ENCODE data around the gene GPC6. TPM values are rescaled to one million over a fixed set of nuclear protein-coding genes. Genes with fewer than 3 reads are reported as not detected.

Gene GPC6
- total RNA-seq, 2 experiments from 2014 or later = not detected

DNA sequence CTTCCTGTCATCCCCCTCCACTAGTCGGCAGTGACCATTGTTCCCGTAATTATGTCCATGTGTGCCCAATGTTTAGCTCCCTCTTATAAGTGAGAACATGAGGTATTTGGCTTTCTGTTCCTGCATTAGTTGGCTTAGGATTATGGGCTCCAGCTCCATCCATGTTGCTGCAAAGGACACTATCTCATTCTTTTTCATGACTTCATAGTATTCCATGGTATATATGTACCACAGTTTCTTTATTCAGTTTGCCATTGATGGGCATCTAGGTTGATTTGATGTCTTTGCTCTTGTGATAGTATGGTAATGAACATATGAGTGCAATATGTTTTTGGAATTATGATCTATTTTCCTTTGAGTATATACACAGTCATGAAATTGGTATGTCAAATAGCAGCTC lies 730.8 kb downstream of the GPC6 start:
- Histone ChIP-seq H3K9me2 (ENCODE audit: insufficient read depth, low read length) (no peaks in the 10 kb centered on the region), H3K4me2 (ENCODE audit: low read length) (no peak overlapping the region), H3K36me3 (ENCODE audit: insufficient read depth, low read length) (no peaks in the 10 kb centered on the region), H3K9me3 (ENCODE audit: low read length) (no peaks in the 10 kb centered on the region), H3K4me3 (ENCODE audit: low read depth, low read length, poor library complexity, severe bottlenecking) (no peak overlapping the region), H3K27ac (ENCODE audit: low read depth, low read length, poor library complexity, severe bottlenecking) (no peak overlapping the region), H3K4me1 (ENCODE audit: insufficient read depth, low read length, poor library complexity, severe bottlenecking) (no peaks in the 10 kb centered on the region), H2AFZ (ENCODE audit: low read length) (no peak overlapping the region), H3K79me2 (ENCODE audit: insufficient read depth, low read depth, low read length) (no peaks in the 10 kb centered on the region), H4K20me1 (ENCODE audit: insufficient read depth, low read length) (no peaks in the 10 kb centered on the region)
- no TSS peak for BruUV-seq (replicated peaks)
- ChIA-PET POLR2A (no interaction called here), CTCF (ENCODE audit: unreplicated experiment) (no interaction called here)
- intact Hi-C loops (cut with micrococcal nuclease; ENCODE audit: unreplicated experiment) = no loop called here
- DNase-seq (ENCODE audit: low spot score) = no peak
- TF ChIP-seq, protein P1, sequence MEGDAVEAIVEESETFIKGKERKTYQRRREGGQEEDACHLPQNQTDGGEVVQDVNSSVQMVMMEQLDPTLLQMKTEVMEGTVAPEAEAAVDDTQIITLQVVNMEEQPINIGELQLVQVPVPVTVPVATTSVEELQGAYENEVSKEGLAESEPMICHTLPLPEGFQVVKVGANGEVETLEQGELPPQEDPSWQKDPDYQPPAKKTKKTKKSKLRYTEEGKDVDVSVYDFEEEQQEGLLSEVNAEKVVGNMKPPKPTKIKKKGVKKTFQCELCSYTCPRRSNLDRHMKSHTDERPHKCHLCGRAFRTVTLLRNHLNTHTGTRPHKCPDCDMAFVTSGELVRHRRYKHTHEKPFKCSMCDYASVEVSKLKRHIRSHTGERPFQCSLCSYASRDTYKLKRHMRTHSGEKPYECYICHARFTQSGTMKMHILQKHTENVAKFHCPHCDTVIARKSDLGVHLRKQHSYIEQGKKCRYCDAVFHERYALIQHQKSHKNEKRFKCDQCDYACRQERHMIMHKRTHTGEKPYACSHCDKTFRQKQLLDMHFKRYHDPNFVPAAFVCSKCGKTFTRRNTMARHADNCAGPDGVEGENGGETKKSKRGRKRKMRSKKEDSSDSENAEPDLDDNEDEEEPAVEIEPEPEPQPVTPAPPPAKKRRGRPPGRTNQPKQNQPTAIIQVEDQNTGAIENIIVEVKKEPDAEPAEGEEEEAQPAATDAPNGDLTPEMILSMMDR (conservative IDR thresholded peaks at IDR 0.05; ENCODE audit: low read length) = no peak
- no peak for TF ChIP-seq EZH2phosphoT487 (IDR thresholded peaks at IDR 0.05; ENCODE audit: borderline replicate concordance, low read depth, low read length)

- ChIA-PET CTCF (ENCODE audit: unreplicated experiment) (no interaction called here), POLR2A (no interaction called here)
- Histone ChIP-seq H3K36me3 (ENCODE audit: insufficient read depth, low read length) (no peaks in the 10 kb centered on the region), H3K27ac (ENCODE audit: low read depth, low read length, poor library complexity, severe bottlenecking) (no peak overlapping the region), H2AFZ (ENCODE audit: low read length) (no peak overlapping the region), H3K4me3 (ENCODE audit: low read depth, low read length, poor library complexity, severe bottlenecking) (no peak overlapping the region), H3K9me3 (ENCODE audit: low read length) (no peaks in the 10 kb centered on the region), H4K20me1 (ENCODE audit: insufficient read depth, low read length) (no peaks in the 10 kb centered on the region), H3K9me2 (ENCODE audit: insufficient read depth, low read length) (no peaks in the 10 kb centered on the region), H3K4me2 (ENCODE audit: low read length) (no peak overlapping the region), H3K4me1 (ENCODE audit: insufficient read depth, low read length, poor library complexity, severe bottlenecking) (no peaks in the 10 kb centered on the region), H3K79me2 (ENCODE audit: insufficient read depth, low read depth, low read length) (no peaks in the 10 kb centered on the region)
- intact Hi-C loops (cut with micrococcal nuclease; ENCODE audit: unreplicated experiment) = no loop called here
- DNase-seq (ENCODE audit: low spot score) = no peak
- no TSS peak for BruUV-seq (replicated peaks)
- no peak for TF ChIP-seq EZH2phosphoT487 (IDR thresholded peaks at IDR 0.05; ENCODE audit: borderline replicate concordance, low read depth, low read length)
- TF ChIP-seq, protein P1 (conservative IDR thresholded peaks at IDR 0.05; ENCODE audit: low read length) = no peak
Observed at GRCh38 chr13:93959796-93960533, 733.4 kb downstream of the GPC6 start.

All from OCI-LY7 (cell line).